BJ (cell line): ENCODE results near the gene NTMT2. TPM values are rescaled to one million over a fixed set of nuclear protein-coding genes. Genes with fewer than 3 reads are reported as not detected.

Experiments
- CTCF ChIA-PET: fragments of 350-600 bp; formaldehyde crosslinking; extraction: SDS; loops from one replicate; lab custom pipeline; 2021; ENCODE audit warnings: antibody characterized with exemption, inconsistent platforms; lab: Yijun Ruan, JAX
- POLR2A ChIA-PET: fragments of 300-600 bp; sonication (Branson Sonifier 250); formaldehyde crosslinking; extraction: SDS; loops from one replicate; lab custom pipeline; 2021; ENCODE audit warnings: antibody characterized with exemption; lab: Charles Lee
- DNase-seq: peaks from one replicate; pipeline ENCODE4 v3.0.0-alpha.2; 2011; ENCODE audit warnings: low read depth
- H3K27me3 ChIP-seq: 2 replicates; pipeline ENCODE4 v1.6.0; 2011; ENCODE audit warnings: low read length; ENCODE audit not compliant: control insufficient read depth, insufficient read depth
- H3K36me3 ChIP-seq: 2 replicates; pipeline ENCODE4 v1.5.1; 2011; ENCODE audit warnings: low read length; ENCODE audit not compliant: control insufficient read depth, insufficient read depth
- H3K4me3 ChIP-seq: 2 replicates; pipeline ENCODE4 v1.5.1; 2011; ENCODE audit warnings: low read depth, mild to moderate bottlenecking, control low read depth, low read length
- CTCF ChIP-seq: IDR thresholded peaks from 2 replicates; pipeline ENCODE4 v1.5.1; 2011; ENCODE audit warnings: low read depth, mild to moderate bottlenecking, control low read depth, inconsistent platforms, low read length, moderate library complexity; ENCODE audit not compliant: insufficient read depth
- polyA plus RNA-seq: library from polyadenylated mRNA; depleted of rRNA; stranded (reverse); fragments of >200 nt; gene quantifications from 2 replicates; pipeline ENCODE4 v1.2.3, GENCODE V29; 2011

The NTMT2 gene
- polyA plus RNA-seq, 1 experiment, result not detected

GRCh38 chr1:170131984-170132383 is 13.8 kb upstream of the NTMT2 start:
- no peaks in the 10 kb centered on the region for H3K27me3 ChIP-seq
- ChIA-PET CTCF (no interaction called here), POLR2A (no interaction called here)
- TF ChIP-seq CTCF, result no peak
- no peak overlapping the region for H3K4me3 ChIP-seq
- DNase-seq, result no peak
- no peaks in the 10 kb centered on the region for H3K36me3 ChIP-seq

GRCh38 chr1:170133766-170134495 is 11.8 kb upstream of the NTMT2 start:
- ChIA-PET CTCF (interaction anchor here (1.2 kb wide), 2 partner anchors 8 to 11 kb away, joined by 3 read pairs; no protein-coding TSS in a partner anchor), POLR2A (no interaction called here)
- no peak for DNase-seq
- no peak for TF ChIP-seq CTCF
- Histone ChIP-seq H3K36me3 (no peaks in the 10 kb centered on the region), H3K4me3 (no peak overlapping the region), H3K27me3 (no peaks in the 10 kb centered on the region)

DNA sequence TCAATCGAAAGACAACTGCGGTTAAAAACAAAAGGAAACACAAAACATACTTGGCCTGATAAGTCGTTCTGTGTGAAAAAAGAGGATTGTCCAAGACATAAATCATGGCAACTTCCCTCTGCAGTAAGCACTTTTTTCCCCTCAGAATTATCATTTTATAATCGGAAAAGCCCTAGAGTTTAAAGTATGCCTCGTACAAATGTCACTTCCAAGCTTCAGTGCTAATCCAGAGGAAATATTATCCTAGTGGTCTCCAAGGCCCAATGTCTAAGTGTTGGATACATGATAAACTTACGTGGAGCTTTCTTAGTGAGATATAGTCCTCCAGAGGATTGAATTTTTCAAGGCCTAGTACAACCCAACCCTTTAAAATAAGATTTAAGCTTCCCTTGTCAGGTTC is 11.2 kb upstream of the NTMT2 start:
- no peak for DNase-seq
- Histone ChIP-seq H3K36me3 (no peaks in the 10 kb centered on the region), H3K27me3 (no peaks in the 10 kb centered on the region), H3K4me3 (no peak overlapping the region)
- no peak for TF ChIP-seq CTCF
- ChIA-PET CTCF (interaction anchor here (1.2 kb wide), 1 partner anchor 10 kb away, joined by 3 read pairs; no protein-coding TSS in a partner anchor), POLR2A (interaction anchor here (0.5 kb wide), 1 partner anchor 595 kb away, joined by 3 read pairs; no protein-coding TSS in a partner anchor)

- POLR2A ChIA-PET, result no interaction called here
- DNase-seq, result no peak
- CTCF ChIA-PET, result no interaction called here
Measured at GRCh38 chr1:170140371-170140770, 5.4 kb upstream of the NTMT2 start.

More at GRCh38 chr1:170140371-170140770, 5.4 kb upstream of the NTMT2 start:
- H3K27me3 ChIP-seq, result no peaks in the 10 kb centered on the region
- H3K36me3 ChIP-seq, result no peaks in the 10 kb centered on the region
- no peak overlapping the region for H3K4me3 ChIP-seq
- TF ChIP-seq CTCF, result no peak
